ELR (cell line): ENCODE measurements around the gene ANGPTL1.

Source experiments
- DNase-seq: peaks from one replicate; pipeline ENCODE4 v3.0.0-alpha.2; 2015; ENCODE audit warnings: low read depth

The ANGPTL1 gene

GRCh38 chr1:178870944-178871343 lies at the start of gene ANGPTL1:
Gene ANGPTL1 (minus strand): TSS chr1:178871077. CDS start chr1:178865776, 5,301 bp downstream.
- peak; percentile 22 for DNase-seq

- no peak for DNase-seq
Measured at GRCh38 chr1:178919581-178919980, 48.7 kb upstream of the ANGPTL1 start.

GRCh38 chr1:178918955-178919354 lies 48.1 kb upstream of the ANGPTL1 start:
- DNase-seq: no peak

- no peak for DNase-seq
Measured at GRCh38 chr1:178918308-178918707, 47.4 kb upstream of the ANGPTL1 start.

- DNase-seq: no peak
Measured at GRCh38 chr1:178916448-178917174, 45.7 kb upstream of the ANGPTL1 start.

GRCh38 chr1:178912597-178912996 lies 41.7 kb upstream of the ANGPTL1 start:
- DNase-seq: no peak

GRCh38 chr1:178910023-178910422 lies 39.1 kb upstream of the ANGPTL1 start:
- no peak for DNase-seq

GRCh38 chr1:178908358-178908757 lies 37.5 kb upstream of the ANGPTL1 start:
- no peak for DNase-seq

GRCh38 chr1:178901482-178902125 lies 30.7 kb upstream of the ANGPTL1 start:
- no peak for DNase-seq

GRCh38 chr1:178899402-178899801 lies 28.5 kb upstream of the ANGPTL1 start:
- no peak for DNase-seq

GRCh38 chr1:178898401-178898800 lies 27.5 kb upstream of the ANGPTL1 start:
- no peak for DNase-seq

- no peak for DNase-seq
Measured at GRCh38 chr1:178895928-178896327, 25.1 kb upstream of the ANGPTL1 start.

GRCh38 chr1:178886551-178886950 lies 15.7 kb upstream of the ANGPTL1 start:
- no peak for DNase-seq

GRCh38 chr1:178885869-178886268 lies 15.0 kb upstream of the ANGPTL1 start:
- DNase-seq: no peak

GRCh38 chr1:178881950-178882349 lies 11.1 kb upstream of the ANGPTL1 start:
- no peak for DNase-seq

GRCh38 chr1:178877896-178878295 lies 7.0 kb upstream of the ANGPTL1 start:
- no peak for DNase-seq

- no peak for DNase-seq
Measured at GRCh38 chr1:178875936-178876335, 5.1 kb upstream of the ANGPTL1 start.

- no peak for DNase-seq
Measured at GRCh38 chr1:178874966-178875365, 4.1 kb upstream of the ANGPTL1 start.

- DNase-seq: no peak
Measured at GRCh38 chr1:178871551-178872320, 859 bp upstream of the ANGPTL1 start.

GRCh38 chr1:178870221-178870620 lies 656 bp downstream of the ANGPTL1 start:
- DNase-seq: no peak

- peak; percentile 28 for DNase-seq
Measured at GRCh38 chr1:178869119-178869697, 1.7 kb downstream of the ANGPTL1 start.

- no peak for DNase-seq
Measured at GRCh38 chr1:178868706-178869105, 2.2 kb downstream of the ANGPTL1 start.

GRCh38 chr1:178867670-178868069 lies 3.2 kb downstream of the ANGPTL1 start:
- DNase-seq: no peak
